Glomerular visceral epithelial cell (primary cell): Measurements from ENCODE around the gene GTF2H2C.
"Not testable (repeated sequence)": the region's sequence is repeated elsewhere in the genome, so short reads cannot be mapped to it uniquely, and the experiment has no call there.

ENCODE experiments used
- DNase-seq: peaks from one replicate; pipeline ENCODE4 v3.0.0-alpha.2; 2016; ENCODE audit errors: extremely low spot score

Gene GTF2H2C

GRCh38 chr5:69559908-69560330 lies at the start of gene GTF2H2C:
Gene GTF2H2C, plus strand, starts transcription at chr5:69560191. Its CDS starts 4,942 bp downstream, at chr5:69565133.
- DNase-seq: peak; percentile 79

- DNase-seq: no peak
Observed at GRCh38 chr5:69510694-69511093, 49.3 kb upstream of the GTF2H2C start.

- peak; percentile 40 for DNase-seq
Observed at GRCh38 chr5:69512740-69513260, 47.2 kb upstream of the GTF2H2C start.

- not testable (repeated sequence) for DNase-seq
Observed at GRCh38 chr5:69515570-69515969, 44.4 kb upstream of the GTF2H2C start.

GRCh38 chr5:69516769-69517168 lies 43.2 kb upstream of the GTF2H2C start:
- DNase-seq: peak; percentile 37

GRCh38 chr5:69517763-69518212 lies 42.2 kb upstream of the GTF2H2C start:
- no peak for DNase-seq

- DNase-seq: no peak
Observed at GRCh38 chr5:69519285-69519684, 40.7 kb upstream of the GTF2H2C start.

GRCh38 chr5:69522035-69522434 lies 38.0 kb upstream of the GTF2H2C start:
- DNase-seq: no peak

- DNase-seq: no peak
Observed at GRCh38 chr5:69525490-69525889, 34.5 kb upstream of the GTF2H2C start.

- no peak for DNase-seq
Observed at GRCh38 chr5:69526660-69527059, 33.3 kb upstream of the GTF2H2C start.

- DNase-seq: no peak
Observed at GRCh38 chr5:69527128-69527770, 32.7 kb upstream of the GTF2H2C start.

GRCh38 chr5:69528035-69528434 lies 32.0 kb upstream of the GTF2H2C start:
- DNase-seq: no peak

- no peak for DNase-seq
Observed at GRCh38 chr5:69528609-69529008, 31.4 kb upstream of the GTF2H2C start.

- DNase-seq: no peak
Observed at GRCh38 chr5:69530561-69531405, 29.2 kb upstream of the GTF2H2C start.

- no peak for DNase-seq
Observed at GRCh38 chr5:69531406-69531801, 28.6 kb upstream of the GTF2H2C start.

- DNase-seq: not testable (repeated sequence)
Observed at GRCh38 chr5:69537911-69538310, 22.1 kb upstream of the GTF2H2C start.

- DNase-seq: not testable (repeated sequence)
Observed at GRCh38 chr5:69538735-69539134, 21.3 kb upstream of the GTF2H2C start.

GRCh38 chr5:69541347-69541746 lies 18.6 kb upstream of the GTF2H2C start:
- DNase-seq: not testable (repeated sequence)

- not testable (repeated sequence) for DNase-seq
Observed at GRCh38 chr5:69542838-69543618, 17.0 kb upstream of the GTF2H2C start.

- DNase-seq: not testable (repeated sequence)
Observed at GRCh38 chr5:69544602-69545001, 15.4 kb upstream of the GTF2H2C start.

GRCh38 chr5:69560587-69561431 lies 818 bp downstream of the GTF2H2C start:
- DNase-seq: peak; percentile 17
